ENCODE measurements around the gene CDH6. TPM values are rescaled to one million over a fixed set of nuclear protein-coding genes. Genes with fewer than 3 reads are reported as not detected.

Gene CDH6
- total RNA-seq, 1 donor from 2014 or later: 6.5 TPM

DNA sequence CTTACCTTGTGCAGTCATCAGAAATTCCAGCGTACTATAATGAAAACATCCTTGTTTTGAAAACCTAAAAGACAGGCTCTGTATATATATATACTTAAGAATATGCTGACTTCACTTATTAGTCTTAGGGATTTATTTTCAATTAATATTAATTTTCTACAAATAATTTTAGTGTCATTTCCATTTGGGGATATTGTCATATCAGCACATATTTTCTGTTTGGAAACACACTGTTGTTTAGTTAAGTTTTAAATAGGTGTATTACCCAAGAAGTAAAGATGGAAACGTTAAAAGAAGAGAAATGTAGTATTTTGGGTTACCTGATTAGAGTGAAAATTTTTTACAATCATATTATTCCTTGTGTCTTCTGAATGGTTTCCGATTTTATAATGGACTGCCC lies 131.4 kb downstream of the CDH6 start:
- H3K4me3 ChIP-seq: no peak overlapping the region
- no peaks in the 10 kb centered on the region for H3K27me3 ChIP-seq
- no peaks in the 10 kb centered on the region for H3K36me3 ChIP-seq
- no peaks in the 10 kb centered on the region for H3K4me1 ChIP-seq
- TF ChIP-seq, protein P1, sequence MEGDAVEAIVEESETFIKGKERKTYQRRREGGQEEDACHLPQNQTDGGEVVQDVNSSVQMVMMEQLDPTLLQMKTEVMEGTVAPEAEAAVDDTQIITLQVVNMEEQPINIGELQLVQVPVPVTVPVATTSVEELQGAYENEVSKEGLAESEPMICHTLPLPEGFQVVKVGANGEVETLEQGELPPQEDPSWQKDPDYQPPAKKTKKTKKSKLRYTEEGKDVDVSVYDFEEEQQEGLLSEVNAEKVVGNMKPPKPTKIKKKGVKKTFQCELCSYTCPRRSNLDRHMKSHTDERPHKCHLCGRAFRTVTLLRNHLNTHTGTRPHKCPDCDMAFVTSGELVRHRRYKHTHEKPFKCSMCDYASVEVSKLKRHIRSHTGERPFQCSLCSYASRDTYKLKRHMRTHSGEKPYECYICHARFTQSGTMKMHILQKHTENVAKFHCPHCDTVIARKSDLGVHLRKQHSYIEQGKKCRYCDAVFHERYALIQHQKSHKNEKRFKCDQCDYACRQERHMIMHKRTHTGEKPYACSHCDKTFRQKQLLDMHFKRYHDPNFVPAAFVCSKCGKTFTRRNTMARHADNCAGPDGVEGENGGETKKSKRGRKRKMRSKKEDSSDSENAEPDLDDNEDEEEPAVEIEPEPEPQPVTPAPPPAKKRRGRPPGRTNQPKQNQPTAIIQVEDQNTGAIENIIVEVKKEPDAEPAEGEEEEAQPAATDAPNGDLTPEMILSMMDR (IDR thresholded peaks at IDR 0.05): no peak
- intact Hi-C loops (cut with DNase I): no loop called here
- no peaks in the 10 kb centered on the region for H3K9me3 ChIP-seq
- no peak for DNase-seq (ENCODE audit: low spot score in 2 of 2)
- H3K27ac ChIP-seq: no peak overlapping the region

DNA sequence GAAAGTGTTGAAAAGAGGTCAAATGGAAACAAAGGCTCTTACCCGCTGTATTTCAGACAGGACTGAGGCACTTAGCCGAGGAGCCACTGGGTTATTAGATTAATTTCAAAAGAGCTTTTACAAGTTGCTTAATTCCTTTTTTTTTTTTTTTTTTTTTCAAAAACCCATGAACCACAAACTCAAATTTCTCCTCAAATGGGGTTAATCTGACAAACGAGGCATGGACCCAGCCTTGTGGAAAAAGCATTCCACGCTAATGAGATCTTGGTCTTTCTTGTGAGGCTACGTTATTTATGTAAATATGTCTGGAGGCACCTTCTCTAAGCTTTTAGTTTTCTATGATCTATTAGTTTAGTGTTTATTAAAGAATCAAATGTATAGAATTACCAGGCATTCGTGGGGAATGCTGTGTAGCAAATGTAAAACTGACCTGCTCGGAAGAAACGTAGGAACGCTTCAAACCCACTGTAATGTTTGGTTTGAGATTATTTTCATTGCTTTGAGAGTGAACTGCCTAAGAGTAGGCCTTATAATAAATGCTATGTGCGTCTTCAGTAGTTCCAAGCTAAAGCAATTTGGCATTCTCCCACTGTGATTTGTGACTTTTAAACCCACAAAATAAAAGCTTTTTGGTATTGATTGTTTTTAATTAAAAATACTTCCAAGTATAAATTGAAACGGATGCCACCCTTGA lies 134.7 kb downstream of the CDH6 start:
- no peaks in the 10 kb centered on the region for H3K4me1 ChIP-seq
- no peak overlapping the region for H3K27ac ChIP-seq
- no peaks in the 10 kb centered on the region for H3K9me3 ChIP-seq
- no peaks in the 10 kb centered on the region for H3K36me3 ChIP-seq
- no peak overlapping the region for H3K4me3 ChIP-seq
- DNase-seq (ENCODE audit: low spot score in 2 of 2): no peak
- intact Hi-C loops (cut with DNase I): no loop called here
- H3K27me3 ChIP-seq: no peaks in the 10 kb centered on the region
- TF ChIP-seq, protein P1 (IDR thresholded peaks at IDR 0.05): no peak

DNA sequence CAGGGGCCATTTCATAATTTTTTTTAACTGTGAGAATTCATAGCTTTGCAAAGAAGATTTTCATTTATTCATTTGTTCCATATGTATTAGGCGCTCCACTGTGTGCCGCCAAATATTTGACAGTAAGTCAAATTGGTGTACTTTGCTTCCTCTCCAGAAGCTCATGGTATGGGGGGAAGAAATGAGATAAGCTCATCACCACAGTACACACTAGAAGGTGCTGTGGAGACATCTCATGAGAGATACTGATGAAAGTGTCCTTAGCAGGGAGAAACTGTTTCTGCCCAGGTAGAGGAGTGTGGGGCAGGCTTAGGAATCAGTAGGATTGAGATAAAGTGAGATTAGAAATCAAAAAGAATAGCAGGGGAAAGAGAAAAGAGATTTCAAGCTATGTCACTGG lies 136.2 kb downstream of the CDH6 start:
- TF ChIP-seq, protein P1 (IDR thresholded peaks at IDR 0.05): no peak
- intact Hi-C loops (cut with DNase I): no loop called here
- H3K27ac ChIP-seq: no peak overlapping the region
- no peaks in the 10 kb centered on the region for H3K4me1 ChIP-seq
- H3K36me3 ChIP-seq: no peaks in the 10 kb centered on the region
- H3K27me3 ChIP-seq: no peaks in the 10 kb centered on the region
- no peaks in the 10 kb centered on the region for H3K9me3 ChIP-seq
- no peak for DNase-seq (ENCODE audit: low spot score in 2 of 2)
- no peak overlapping the region for H3K4me3 ChIP-seq

DNA sequence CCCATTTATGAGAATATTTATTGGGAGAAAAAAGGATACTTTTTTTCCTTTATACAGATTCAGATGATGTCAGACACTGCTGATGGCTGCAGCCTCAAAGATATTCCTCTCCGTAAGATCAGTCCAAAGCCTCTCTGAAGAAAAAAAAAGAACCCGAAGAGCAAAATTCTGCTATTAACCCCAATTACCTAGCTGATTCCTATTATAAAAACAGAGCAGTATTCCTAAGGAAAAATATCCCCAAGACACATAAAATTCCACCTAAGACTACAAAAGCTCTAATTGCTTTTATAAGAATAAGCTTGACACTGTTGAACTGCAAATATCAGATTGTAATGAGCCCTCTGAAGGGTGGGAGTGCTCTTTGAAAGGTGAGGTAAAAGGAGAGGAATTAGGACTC lies 138.7 kb downstream of the CDH6 start:
- no peak for DNase-seq (ENCODE audit: low spot score in 2 of 2)
- TF ChIP-seq, protein P1 (IDR thresholded peaks at IDR 0.05): no peak
- H3K4me1 ChIP-seq: no peaks in the 10 kb centered on the region
- no peak overlapping the region for H3K4me3 ChIP-seq
- intact Hi-C loops (cut with DNase I): no loop called here
- no peaks in the 10 kb centered on the region for H3K27me3 ChIP-seq
- H3K9me3 ChIP-seq: no peaks in the 10 kb centered on the region
- no peak overlapping the region for H3K27ac ChIP-seq
- H3K36me3 ChIP-seq: no peaks in the 10 kb centered on the region

DNA sequence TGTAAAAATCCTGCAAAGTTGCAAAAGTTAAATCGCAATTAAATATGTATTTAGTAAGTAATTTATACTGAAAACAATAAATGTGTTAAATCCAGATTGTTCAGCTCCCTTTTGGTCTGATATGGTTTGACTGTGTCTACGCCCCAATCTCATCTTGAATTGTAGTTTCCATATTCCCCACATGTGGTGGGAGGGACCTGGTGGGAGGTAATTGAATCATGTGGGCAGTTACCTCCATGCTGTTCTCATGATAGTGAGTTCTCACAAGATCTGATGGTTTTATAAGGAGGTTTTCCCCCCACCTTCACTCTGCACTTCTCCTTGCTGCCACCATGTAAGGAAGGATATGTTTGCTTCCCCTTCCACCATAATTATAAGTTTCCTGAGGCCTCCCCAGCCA lies 140.0 kb downstream of the CDH6 start:
- H3K27me3 ChIP-seq: no peaks in the 10 kb centered on the region

More for the DNA sequence above, 140.0 kb downstream of the CDH6 start:
- Histone ChIP-seq H3K27ac (no peak overlapping the region), H3K4me1 (no peaks in the 10 kb centered on the region), H3K4me3 (no peak overlapping the region), H3K9me3 (no peaks in the 10 kb centered on the region), H3K36me3 (no peaks in the 10 kb centered on the region)
- intact Hi-C loops (cut with DNase I): no loop called here
- TF ChIP-seq, protein P1 (IDR thresholded peaks at IDR 0.05): no peak
- DNase-seq (ENCODE audit: low spot score in 2 of 2): no peak
